GM21723 (cell line): ENCODE measurements around the gene ST7L.
"Not testable (repeated sequence)": the region's sequence is repeated elsewhere in the genome, so short reads cannot be mapped to it uniquely, and the experiment has no call there.

Experiments used
- ATAC-seq: cut with Tn5 transposase; IDR thresholded peaks from one replicate; pipeline ENCODE4 v1.9.1; 2021; ENCODE audit warnings: mild to moderate bottlenecking, moderate library complexity; ENCODE audit not compliant: unreplicated experiment

The ST7L gene

DNA sequence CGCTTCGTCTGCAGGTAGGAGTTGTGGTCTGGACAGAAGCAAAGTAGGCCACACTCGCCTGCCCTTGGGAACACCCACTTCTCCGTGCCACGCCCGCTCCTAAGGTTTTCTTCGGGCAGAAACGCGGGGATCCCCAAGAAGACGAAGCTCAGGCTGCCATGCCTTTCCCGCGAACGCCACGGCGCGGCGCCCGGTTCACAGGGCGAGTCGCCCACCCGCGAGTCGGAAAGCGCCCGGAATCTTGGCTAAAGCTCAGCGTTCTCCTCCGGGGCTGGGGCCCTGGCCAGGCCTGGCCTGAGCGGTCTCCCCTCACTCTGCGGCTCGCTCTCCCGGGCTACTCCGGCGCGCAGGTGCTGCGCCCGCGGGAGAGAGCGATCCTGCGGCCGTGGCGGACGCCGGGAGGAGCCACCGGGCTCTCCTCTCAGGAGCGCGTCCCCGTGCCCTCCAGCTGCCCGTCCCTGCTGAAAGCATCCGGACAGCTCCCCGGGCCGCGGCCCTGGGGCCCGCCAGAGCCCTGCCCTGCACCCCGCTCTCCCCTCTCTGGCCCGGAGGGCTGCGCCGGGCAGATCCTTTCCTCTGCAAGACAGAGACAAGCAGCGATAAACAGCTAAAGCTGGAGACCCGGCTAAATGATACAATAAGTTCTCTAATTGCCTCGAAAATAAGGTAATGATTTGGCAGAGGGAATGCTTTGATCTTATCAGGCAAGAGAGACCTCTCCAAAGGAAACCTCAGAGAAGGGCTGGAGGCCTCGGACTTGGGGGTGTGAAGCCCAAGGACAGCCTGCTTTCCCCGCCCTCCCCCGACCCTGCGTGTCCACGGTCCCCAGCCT, 116.9 kb downstream of the ST7L start:
- ATAC-seq, result no peak

DNA sequence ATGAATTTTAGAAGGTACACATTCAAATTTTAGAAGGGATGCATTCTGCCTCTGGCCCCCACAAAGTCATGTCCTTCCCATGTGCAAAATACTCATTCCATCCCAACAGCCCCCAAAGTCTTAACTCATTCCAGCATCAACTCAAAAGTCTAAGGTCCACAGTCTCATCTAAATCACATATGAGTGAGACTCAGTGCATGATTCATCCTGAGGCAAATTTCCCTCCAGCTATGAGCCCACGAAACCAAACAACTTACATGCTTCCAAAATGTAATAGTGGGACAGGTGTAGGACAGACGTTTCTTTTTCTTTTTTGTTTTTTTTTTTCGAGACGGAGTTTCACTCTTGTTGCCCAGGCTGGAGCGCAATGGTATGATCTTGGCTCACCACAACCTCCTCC, 122.7 kb downstream of the ST7L start:
- ATAC-seq, result no peak

DNA sequence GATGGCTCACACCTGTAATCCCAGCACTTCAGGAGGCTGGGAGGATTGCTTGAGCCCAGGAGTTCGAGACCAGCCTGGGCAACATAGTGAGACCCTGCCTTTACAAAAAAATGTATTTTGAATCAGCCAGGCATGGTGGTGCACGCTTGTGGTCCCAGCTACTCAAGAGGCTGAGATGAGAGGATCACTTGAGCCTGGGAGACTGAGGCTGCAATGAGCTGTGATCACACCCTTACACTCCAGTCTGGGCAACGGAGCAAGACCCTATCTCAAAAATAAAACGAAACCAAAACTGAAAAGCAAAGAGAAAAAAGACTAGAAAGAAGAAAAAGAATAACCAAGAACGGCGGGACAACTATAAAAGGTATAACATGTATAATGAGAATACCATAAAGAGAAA, 125.6 kb downstream of the ST7L start:
- no peak for ATAC-seq

DNA sequence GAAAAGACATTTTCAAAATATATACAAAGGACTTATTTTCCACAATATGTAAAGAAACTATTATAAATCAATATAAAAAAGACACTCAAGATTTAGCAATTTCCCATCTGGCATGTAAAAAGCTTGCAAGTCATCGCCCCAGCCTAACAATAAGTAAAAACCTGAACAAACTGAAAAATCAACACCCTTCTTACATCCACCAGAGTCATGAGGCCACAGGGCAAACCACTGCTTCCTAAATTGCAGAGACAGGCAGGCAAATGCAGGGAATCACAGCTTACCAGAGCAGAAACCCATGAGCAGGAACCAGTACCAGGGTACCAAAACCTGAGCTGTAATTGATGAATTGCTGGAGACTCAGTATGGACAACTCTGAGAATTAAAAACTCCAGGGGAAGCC, 126.9 kb downstream of the ST7L start:
- no peak for ATAC-seq

DNA sequence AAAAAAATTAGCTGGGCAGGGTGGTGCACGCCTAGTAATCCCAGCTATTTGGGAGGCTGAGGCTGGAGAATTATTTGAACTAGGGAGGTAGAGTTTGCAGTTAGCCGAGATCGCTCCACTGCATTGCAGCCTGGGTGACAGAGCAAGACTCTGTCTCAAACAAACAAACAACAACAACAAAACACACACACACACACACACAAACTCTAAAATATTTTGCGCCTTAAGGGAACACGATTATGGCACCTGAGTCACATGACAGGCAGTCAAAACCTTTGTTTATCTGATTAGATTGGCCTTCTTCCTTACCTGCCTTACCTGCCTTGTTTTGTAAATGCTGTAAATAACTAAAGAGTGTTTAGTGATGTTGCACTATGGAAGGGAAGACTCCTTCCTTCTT, 130.8 kb downstream of the ST7L start:
- ATAC-seq, result no peak

DNA sequence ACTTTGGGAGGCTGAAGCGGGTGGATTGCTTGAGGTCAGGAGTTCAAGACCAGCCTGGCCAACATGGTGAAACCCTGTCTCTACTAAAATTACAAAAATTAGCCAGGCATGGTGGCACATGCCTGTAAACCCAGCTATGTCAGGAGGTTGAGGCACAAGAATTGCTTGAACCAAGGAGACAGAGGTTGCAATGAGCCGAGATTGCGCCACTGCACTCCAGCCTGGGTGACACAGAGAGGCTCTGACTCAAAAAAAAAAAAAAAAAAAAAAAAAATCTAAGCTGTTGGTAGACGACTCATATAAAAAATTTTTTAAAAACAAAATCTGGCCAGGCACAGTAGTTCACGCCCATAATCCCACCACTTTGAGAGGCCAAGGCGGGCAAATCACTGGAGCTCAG, 131.3 kb downstream of the ST7L start:
- not testable (repeated sequence) for ATAC-seq

DNA sequence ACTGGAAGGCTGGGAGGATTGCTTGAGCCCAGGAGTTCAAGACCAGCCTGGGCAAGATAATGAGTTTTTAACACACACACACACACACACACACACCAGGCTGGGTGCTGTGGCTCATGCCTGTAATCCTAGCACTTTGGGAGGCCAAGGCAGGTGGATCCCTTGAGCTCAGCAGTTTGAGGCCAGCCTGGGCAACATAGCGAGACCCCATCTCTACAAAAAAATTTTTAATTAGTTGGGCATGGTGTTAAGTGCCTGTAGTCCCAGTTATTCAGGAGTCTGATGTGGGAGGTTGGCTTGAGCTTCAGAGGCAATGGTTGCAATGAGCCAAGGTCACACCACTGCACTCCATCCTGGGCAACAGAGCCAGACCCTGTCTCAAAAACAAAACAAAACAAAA, 132.9 kb downstream of the ST7L start:
- ATAC-seq, result not testable (repeated sequence)

DNA sequence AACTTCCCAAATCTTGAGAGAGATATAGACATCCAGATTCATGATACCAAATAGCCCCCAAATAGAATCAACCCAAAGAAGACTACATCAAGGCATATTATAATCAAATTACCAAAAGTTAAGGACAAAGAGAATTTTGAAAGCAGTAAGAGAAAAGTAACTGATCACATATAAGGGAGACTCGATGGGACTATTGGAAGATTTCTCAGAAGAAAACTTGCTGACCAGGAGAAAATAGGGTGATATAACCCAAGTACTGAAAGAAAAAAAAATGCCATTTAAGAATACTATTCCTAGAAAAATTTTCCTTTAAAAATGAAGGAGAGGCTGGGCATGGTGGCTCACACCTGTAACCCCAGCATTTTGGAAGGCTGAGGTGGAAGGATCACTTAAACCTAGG, 140.6 kb downstream of the ST7L start:
- ATAC-seq, result no peak

DNA sequence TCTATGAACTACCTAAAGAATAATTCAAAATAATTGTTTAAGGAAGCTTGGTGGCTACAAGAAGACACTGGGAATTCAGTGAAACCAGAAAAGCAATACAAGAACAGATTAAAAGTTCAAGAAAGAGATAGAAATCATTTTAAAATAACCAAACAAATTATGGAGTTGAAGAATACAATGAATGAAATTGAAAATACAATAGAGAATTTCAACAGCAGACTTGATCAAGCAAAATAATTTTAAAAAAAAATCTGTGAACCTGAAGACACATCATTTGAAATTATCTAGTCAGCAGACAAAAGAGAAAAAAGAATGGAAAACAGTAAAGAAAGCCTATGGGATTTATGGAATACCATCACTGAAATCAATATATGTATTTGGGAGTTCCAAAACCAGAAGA, 141.4 kb downstream of the ST7L start:
- no peak for ATAC-seq
